Activated CD4-positive, CD25-positive, alpha-beta regulatory T cell (primary cell): ENCODE data around the gene CLRN1.

Experiments used
- DNase-seq, 4 experiments: peaks; one replicate each; lab custom pipeline; 2025; lab: John Stamatoyannopoulos, UW

Gene CLRN1

GRCh38 chr3:150920236-150920635 lies 52.3 kb downstream of the CLRN1 start:
- no peak for DNase-seq

- DNase-seq: no peak
Measured at GRCh38 chr3:150917951-150918350, 54.6 kb downstream of the CLRN1 start.

GRCh38 chr3:150913133-150913922 lies 59.2 kb downstream of the CLRN1 start:
- DNase-seq: no peak

- DNase-seq: no peak
Measured at GRCh38 chr3:150912501-150912900, 60.0 kb downstream of the CLRN1 start.

GRCh38 chr3:150911771-150912170 lies 60.8 kb downstream of the CLRN1 start:
- no peak for DNase-seq

- no peak for DNase-seq
Measured at GRCh38 chr3:150906461-150906860, 66.1 kb downstream of the CLRN1 start.

- DNase-seq: no peak
Measured at GRCh38 chr3:150905746-150906145, 66.8 kb downstream of the CLRN1 start.

- no peak for DNase-seq
Measured at GRCh38 chr3:150905339-150905738, 67.2 kb downstream of the CLRN1 start, which contains the start of gene MINDY4B. TSS of gene MINDY4B (minus strand) at chr3:150905439. CDS start at chr3:150905439, 0 bp downstream.

- no peak for DNase-seq
Measured at GRCh38 chr3:150902988-150903387, 69.5 kb downstream of the CLRN1 start.

- no peak for DNase-seq
Measured at GRCh38 chr3:150901793-150902192, 70.7 kb downstream of the CLRN1 start.

- no peak for DNase-seq
Measured at GRCh38 chr3:150899141-150899540, 73.4 kb downstream of the CLRN1 start.

GRCh38 chr3:150898046-150898754 lies 74.3 kb downstream of the CLRN1 start:
- DNase-seq: no peak

GRCh38 chr3:150897592-150897991 lies 74.9 kb downstream of the CLRN1 start:
- no peak for DNase-seq

- no peak for DNase-seq
Measured at GRCh38 chr3:150890831-150891230, 81.7 kb downstream of the CLRN1 start.

- DNase-seq: no peak
Measured at GRCh38 chr3:150890295-150890694, 82.2 kb downstream of the CLRN1 start.

GRCh38 chr3:150889106-150889505 lies 83.4 kb downstream of the CLRN1 start:
- DNase-seq: no peak

GRCh38 chr3:150887031-150887430 lies 85.5 kb downstream of the CLRN1 start:
- DNase-seq: no peak

GRCh38 chr3:150885535-150885934 lies 87.0 kb downstream of the CLRN1 start:
- no peak for DNase-seq

- DNase-seq: no peak
Measured at GRCh38 chr3:150878996-150879575, 93.4 kb downstream of the CLRN1 start.

- DNase-seq: no peak
Measured at GRCh38 chr3:150878290-150878689, 94.2 kb downstream of the CLRN1 start.

GRCh38 chr3:150877303-150877702 lies 95.2 kb downstream of the CLRN1 start:
- no peak for DNase-seq

- no peak for DNase-seq
Measured at GRCh38 chr3:150876611-150877265, 95.8 kb downstream of the CLRN1 start.
